NCI-H774 (cell line): ENCODE data around the gene MACROD2.

Source experiments
- DNase-seq: peaks from one replicate; lab custom pipeline; 2025; lab: John Stamatoyannopoulos, UW

Gene MACROD2

GRCh38 chr20:15222502-15223330 lies 1227.4 kb downstream of the MACROD2 start:
- DNase-seq = no peak

- DNase-seq = no peak
Observed at GRCh38 chr20:15224199-15224598, 1228.9 kb downstream of the MACROD2 start.

DNA sequence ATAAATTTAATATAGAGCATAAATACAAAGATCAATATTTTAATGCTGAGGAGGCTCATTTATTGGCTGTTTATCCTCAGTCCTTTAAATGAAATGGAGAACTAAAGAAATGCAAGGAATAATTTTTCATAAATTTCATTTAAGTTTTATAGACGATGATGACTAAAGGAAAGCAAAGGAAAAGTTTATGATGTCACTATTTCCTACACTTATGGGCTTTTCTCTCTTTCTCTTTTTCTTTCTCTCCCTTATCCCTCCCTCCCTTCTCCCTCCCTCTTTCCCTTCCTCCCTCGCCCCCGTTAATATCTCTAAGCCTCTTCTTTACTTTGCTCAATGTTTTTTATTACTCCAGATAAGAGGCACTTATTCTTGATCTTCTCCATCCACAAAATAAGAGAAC lies 1231.8 kb downstream of the MACROD2 start:
- no peak for DNase-seq

DNA sequence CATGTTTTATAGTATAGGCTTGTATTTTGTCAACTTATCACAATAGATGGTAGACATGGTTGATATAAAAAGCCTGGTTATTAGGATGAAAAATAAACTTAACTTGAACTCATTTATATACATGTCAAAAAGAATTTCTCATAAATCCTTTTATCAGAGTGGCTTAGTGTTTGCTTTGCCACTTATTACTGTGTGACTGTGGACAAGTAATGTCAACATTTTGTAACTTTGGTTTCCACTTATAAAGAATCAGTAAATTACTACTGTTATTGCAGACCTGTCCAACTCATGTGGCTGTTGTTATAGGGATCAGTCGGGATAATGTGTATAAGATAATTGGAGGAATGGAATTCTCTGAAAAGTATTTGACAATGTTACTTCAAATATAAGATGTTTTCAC lies 1236.9 kb downstream of the MACROD2 start:
- DNase-seq = no peak

DNA sequence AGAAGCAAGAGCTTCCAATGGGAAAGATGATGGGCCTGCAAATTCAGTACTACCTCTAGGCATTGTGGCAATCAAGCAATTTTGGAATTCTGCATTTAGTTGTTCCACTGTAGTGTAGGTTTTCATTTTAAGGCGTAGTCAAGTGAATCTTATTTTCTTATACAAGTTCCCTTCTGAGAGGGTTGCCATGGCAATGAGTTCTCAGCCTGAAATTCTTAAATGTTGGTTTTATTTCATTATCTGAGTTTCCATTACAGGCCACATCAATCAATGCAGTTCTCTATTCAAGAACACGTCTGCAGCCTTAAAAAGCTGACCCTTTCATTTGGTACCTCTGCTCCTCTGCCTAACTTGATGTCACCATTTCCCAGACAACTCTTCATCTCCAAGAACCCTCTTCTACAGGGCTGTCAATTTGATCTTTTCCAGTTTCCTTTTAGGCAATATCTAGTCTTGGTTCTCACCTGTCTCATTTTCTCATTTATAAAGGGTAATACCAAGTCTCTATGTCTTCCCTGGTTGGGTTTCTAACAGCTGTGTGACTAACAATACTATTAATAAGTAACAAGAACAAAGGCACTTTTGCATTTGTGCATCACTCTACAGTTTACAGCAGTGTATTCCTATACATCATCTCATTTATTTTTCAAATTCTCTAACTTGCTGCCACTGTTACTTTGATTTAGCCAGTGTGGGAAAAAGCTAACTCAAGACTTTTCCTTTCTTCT lies 1240.3 kb downstream of the MACROD2 start:
- DNase-seq = no peak

DNA sequence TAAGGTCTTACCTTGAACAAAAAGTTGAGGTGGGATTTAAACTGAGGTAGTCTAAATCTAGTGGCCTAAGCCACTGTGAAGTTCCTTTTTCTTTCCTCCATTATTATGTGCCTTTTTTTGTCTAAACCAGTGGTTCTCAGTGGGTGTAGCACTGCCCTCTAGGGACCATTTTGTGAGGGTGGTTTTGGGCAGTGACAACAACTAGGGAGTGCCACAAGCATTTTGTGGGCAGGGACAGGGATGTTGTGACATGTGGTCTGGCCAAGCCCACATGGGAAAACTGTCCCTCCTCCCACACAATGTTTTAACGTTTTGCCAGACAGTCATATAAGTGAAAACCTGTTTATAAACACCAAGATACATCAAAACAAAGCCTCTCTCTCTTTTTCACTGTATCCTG lies 1241.5 kb downstream of the MACROD2 start:
- DNase-seq = no peak

DNA sequence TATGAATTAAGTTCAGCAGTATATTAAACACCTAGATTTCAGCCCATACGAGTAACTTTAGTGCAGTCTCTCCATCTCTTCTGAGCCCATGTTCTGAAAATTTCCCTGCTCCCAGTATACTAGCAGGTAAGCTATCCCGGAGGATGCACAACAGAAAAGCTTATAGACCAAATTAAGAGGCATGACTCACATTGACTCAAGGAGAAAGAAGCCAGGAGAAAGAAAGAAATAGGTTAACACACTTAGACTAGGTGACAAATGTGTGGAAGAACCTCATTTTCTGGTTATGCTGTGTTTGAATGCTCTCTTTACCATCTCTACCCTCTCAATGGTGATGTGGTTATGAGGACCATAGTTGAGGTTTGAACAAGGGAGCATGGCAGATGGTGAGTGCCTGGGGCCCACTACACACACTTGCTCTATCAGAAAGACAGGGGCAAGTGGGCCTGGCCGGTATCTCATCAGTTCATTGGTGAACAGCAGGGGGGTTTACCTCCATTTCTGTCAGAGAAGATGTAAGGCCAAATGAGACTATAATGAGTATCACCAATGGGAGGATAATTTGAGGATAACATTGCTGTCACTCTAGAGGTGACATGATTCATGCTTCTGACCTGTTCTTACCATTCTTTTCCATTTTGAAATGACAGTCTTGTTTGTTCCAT lies 1244.4 kb downstream of the MACROD2 start:
- DNase-seq = no peak

GRCh38 chr20:15240801-15241200 lies 1245.5 kb downstream of the MACROD2 start:
- no peak for DNase-seq

DNA sequence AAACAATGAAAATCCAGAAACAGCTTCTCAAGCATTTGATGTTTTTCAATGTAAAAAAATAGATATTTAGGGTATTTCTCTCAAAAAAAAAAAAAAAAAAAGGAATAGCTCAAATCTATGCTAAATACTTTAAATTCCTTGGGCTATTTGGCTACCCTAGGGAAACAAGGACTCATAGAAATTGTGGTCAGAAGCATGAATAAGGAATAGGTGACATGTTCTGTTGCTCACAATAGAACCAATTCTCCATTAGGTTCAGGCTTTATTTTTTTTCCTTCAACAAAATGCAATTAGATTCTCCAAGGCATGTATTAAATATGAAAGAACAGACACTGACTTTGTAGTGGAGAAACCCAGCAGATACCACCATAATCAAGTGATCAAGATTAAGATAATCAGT lies 1246.4 kb downstream of the MACROD2 start:
- no peak for DNase-seq

DNA sequence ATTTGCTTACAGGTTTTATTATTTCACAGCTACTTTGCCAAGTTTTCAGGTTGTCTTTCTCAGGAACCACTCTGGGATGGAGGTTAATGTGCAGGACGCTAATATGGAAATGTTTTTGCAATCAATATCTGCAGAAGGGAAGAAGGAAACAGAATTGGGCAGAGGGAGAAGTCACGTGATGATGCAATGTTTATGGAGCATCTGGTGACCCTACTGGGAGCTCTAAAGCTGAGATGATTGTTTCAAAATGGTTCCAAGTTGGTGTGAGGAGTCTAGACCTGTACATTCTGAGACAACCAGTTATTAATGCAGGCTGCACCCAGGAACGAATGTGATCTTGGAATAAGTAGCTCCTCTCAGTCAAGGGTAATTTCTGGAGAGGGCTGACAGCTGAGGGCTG lies 1247.5 kb downstream of the MACROD2 start:
- DNase-seq = no peak

DNA sequence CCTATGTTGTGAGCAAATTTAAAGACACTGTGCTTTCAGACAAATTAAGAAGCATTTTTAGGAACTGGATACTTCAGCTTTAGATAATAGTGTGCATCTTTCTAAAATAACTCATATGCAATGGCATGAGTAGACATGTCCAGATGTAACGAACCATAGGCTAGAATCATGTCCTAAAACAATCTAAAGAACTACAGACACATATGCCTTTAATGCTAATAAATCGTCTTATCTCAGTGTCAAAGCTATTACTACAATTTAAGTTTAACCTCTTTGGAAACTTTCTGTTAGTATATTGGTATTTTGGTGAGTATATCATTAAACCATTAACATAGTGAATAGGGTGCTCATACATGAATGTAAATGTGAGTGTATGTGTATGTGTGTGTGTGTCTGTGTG lies 1250.6 kb downstream of the MACROD2 start:
- no peak for DNase-seq

- no peak for DNase-seq
Observed at GRCh38 chr20:15248618-15249395, 1253.5 kb downstream of the MACROD2 start.

- DNase-seq = no peak
Observed at GRCh38 chr20:15251171-15251570, 1255.9 kb downstream of the MACROD2 start.

- no peak for DNase-seq
Observed at GRCh38 chr20:15252304-15252703, 1257.0 kb downstream of the MACROD2 start.

DNA sequence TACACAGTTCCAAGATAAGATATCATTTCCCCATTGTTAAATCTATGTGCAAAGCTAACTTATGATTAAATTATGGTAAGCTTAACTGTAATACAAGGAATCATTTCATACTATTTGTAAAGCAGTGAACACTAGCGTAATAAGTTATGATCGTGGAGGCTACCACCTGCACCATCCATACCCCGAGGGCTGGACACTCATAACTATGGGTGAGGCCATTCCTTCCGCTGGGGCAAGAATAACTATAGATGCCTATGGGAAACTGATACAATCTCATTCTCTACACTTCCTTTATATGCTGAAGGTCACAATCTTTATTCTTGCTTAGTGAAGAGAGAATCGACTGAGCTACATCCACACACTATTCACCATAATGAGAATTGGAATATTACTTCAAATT lies 1258.1 kb downstream of the MACROD2 start:
- no peak for DNase-seq

DNA sequence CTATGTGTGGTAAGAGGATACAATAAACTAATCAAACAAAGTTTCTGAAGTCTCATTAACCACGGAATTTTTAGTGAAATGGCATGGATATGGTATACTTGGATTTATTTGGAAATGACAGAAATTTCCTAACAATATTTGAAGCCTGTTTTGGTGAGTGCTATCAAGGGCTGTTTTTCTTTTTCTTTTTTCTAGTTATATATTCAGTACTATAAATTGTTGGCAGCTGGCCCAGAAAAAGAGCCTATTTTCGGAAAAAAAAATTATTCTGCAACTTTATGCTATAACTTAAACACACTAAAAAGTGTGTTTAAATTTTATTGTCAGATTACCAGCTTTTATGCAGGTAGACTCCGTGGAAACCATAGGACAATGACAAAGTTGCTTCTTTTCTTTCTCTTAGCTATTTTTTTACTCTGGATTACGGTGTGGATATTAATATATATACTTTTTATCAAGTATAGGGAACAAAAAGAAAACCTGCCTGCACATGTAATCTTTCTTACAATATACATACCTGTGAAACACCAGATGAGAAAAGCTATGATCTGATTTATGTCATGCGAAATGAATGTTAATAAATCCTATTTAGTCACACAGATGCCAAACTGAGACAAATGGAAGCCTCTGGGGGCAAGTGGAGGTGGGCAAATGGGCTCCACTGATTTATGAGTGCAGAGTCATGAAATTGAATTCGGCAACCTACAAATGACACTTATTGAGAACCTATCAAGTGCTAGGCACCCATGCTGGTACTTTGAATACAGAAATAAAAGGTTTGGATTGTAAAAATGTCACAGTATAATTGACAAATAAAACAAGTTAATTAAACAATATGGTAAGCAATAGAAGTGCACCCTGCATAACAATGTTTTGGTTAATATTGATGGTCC lies 1261.6 kb downstream of the MACROD2 start:
- DNase-seq = no peak

GRCh38 chr20:15257569-15257870 lies 1262.2 kb downstream of the MACROD2 start:
- no peak for DNase-seq

GRCh38 chr20:15265581-15266309 lies 1270.4 kb downstream of the MACROD2 start:
- DNase-seq = no peak

GRCh38 chr20:15267935-15268334 lies 1272.6 kb downstream of the MACROD2 start:
- DNase-seq = no peak

- DNase-seq = no peak
Observed at GRCh38 chr20:15278041-15278440, 1282.7 kb downstream of the MACROD2 start.

DNA sequence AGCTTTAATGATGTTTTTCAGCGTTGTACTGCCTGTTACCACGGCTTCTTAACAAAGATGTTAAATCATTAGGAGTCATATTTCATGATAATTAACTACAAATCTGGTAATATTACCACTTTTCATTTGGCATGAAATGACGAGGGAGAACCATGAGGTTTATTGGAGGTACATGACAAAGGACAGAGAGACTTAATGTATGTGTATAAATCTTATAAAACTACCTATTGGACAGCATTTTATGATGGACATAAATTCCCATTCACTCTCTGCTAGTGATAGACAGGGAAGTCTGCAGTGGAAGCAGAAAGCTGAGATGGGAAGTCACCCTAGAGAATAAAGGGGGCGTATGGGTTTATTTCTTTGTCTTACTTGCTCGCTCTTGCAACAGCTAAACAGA lies 1292.0 kb downstream of the MACROD2 start:
- DNase-seq = no peak
